Heart right ventricle (tissue), 16 donors: ENCODE data around the gene LDLRAD4. TPM values are rescaled to one million over a fixed set of nuclear protein-coding genes. Genes with fewer than 3 reads are reported as not detected.

Experiments used
- ATAC-seq, 8 donors: fragments of 200-7000 bp; cut with Tn5 transposase; one replicate each; pipeline ENCODE4 v1.9.1; 2020; ENCODE audit warnings: mild to moderate bottlenecking in 8 of 8, moderate library complexity in 8 of 8, moderate number of reproducible peaks in 1 of 8
- DNase-seq, 2 donors: peaks; one replicate each; pipeline ENCODE4 v3.0.0-alpha.2; 2020
- H3K27ac ChIP-seq, 10 donors: fragments of 200-600 bp; sonication (generic) in 2 of 10; one replicate each; pipeline versions ENCODE4 v1.5.0 to v1.8.0; 2020 to 2022; ENCODE audit warnings: mild to moderate bottlenecking in 3 of 10
- H3K27me3 ChIP-seq, 7 donors: fragments of 200-600 bp; one replicate each; pipeline ENCODE4 v1.8.0; 2021 to 2022; ENCODE audit warnings: mild to moderate bottlenecking in 2 of 7
- H3K36me3 ChIP-seq, 9 donors: fragments of 200-600 bp; sonication (generic) in 1 of 9; one replicate each; pipeline versions ENCODE4 v1.5.0 to v1.8.0; 2020 to 2022; ENCODE audit warnings: mild to moderate bottlenecking in 2 of 9
- H3K4me1 ChIP-seq, 9 donors: fragments of 200-600 bp; sonication (generic) in 1 of 9; one replicate each; pipeline versions ENCODE4 v1.5.0 to v1.8.0; 2020 to 2022; ENCODE audit warnings: mild to moderate bottlenecking in 4 of 9
- H3K4me3 ChIP-seq, 10 donors: fragments of 200-600 bp; sonication (generic) in 2 of 10; one replicate each; pipeline versions ENCODE4 v1.5.0 to v1.8.0; 2020 to 2022; ENCODE audit warnings: mild to moderate bottlenecking in 7 of 10, moderate library complexity in 2 of 10
- H3K9me3 ChIP-seq, 11 donors: fragments of 200-600 bp in 10 of 11; sonication (generic) in 2 of 11; one replicate each; pipeline versions ENCODE4 v1.5.0 to v1.8.0; 2013 to 2022; ENCODE audit warnings: mild to moderate bottlenecking in 2 of 11, control low read depth in 1 of 11, moderate library complexity in 1 of 11
- CTCF ChIP-seq, 9 donors: fragments of 200-600 bp; sonication (generic) in 2 of 9; IDR thresholded peaks; one replicate each; pipeline versions ENCODE4 v1.5.0 to v1.8.0; 2021 to 2022; ENCODE audit warnings: antibody characterized with exemption in 9 of 9, mild to moderate bottlenecking in 5 of 9, moderate library complexity in 1 of 9
- WGBS, 2 donors: extraction: QIAGEN DNeasy Blood & Tissue Kit; methylation state at CpG; one replicate each; pipeline ENCODE4 v1.1.7; 2013; ENCODE audit warnings: inconsistent platforms in 1 of 2; 5-methylcytosine and 5-hydroxymethylcytosine counted together
- intact Hi-C, 10 donors: fragments of 100-400 bp; cut with DNase I; formaldehyde crosslinking; loops; one replicate each; pipeline versions ENCODE4 v1.11.1 to v1.14.2; 2022
- polyA plus RNA-seq, 2 donors: library from polyadenylated mRNA; stranded (reverse); fragments of 200-250 nt; gene quantifications; one replicate each; pipeline ENCODE4 v1.2.3, GENCODE V29; 2013
- total RNA-seq, 10 donors: library from RNA; stranded (reverse); fragmentation: NEBNext Ultra II Directional in 3 of 10; extraction: Animal tissue kit (Norgen Biotek cat#: 25700) in 3 of 10; gene quantifications; one replicate each; pipeline versions ENCODE4 v1.2.1 to v1.2.4, GENCODE V29; 2021 to 2023
- donor health status: Arrhythmogenic right ventricular cardiomyopathy.
- donor health status: ischemic (EF 13 %, LVEDD 7.1; RV severe dilation, severe dysfunction).
- donor health status: healthy with polysubstance abuse.
- donor health status: DM: no; HTN: yes; CAD: no.
- donor health status: DM: no; HTN: no; CAD: no.
- donor health status: ischemic (EF 25% LVEDD 6.9; RV normal size, moderate dysfunction).
- donor health status: ischemic (EF 25% LVEDD 5.7; RV mildly dilated, moderate dysfunction).
- donor health status: healthy.
- donor health status: DM: yes; HTN: yes; CAD: no.
- donor health status: Ischemic cardiomyopathy.
- donor health status: ischemic (EF 35%, LVEDD 5.7; RV mildly dilated, moderate dysfunction).
- donor health status: nonischemic (EF 11% LVEDD 7.7; RV severe dilation, severe dysfunction).
- donor health status: DM: yes; HTN: yes; CAD: no.
- donor health status: PGD.
- donor health status: ischemic (EF 29% LVEDD 5.4; RV normal size, mild dysfunction).
- donor health status: nonischemic (EF 23%, LVEDD 6.1; RV moderate dilation, normal function).

The LDLRAD4 gene
- total and polyA plus RNA-seq, 12 donors: 5.4 to 74.6 (median 34.6) TPM

- Histone ChIP-seq H3K36me3 (no peaks in the 10 kb centered on the region), H3K4me3 (no peak overlapping the region), H3K9me3 (no peaks in the 10 kb centered on the region), H3K27ac (peak overlapping the region in 1 of 10 donors; percentile 26), H3K4me1 (peaks cover 12 to 46% (median 33%) of the 10 kb centered on the region in 9 donors), H3K27me3 (no peaks in the 10 kb centered on the region)
- WGBS, 2 donors: 31 to 45% methylated on average over 7 of the region's 7 CpGs
- no peak for TF ChIP-seq CTCF (IDR thresholded peaks at IDR 0.05)
- DNase-seq (no peak), ATAC-seq (peak in 3 of 8 donors; percentile 20 to 54 (median 50))
- intact Hi-C loops: no loop called here
These were observed 439.4 kb downstream of the LDLRAD4 start for GRCh38 chr18:13657974-13658373.

GRCh38 chr18:13658436-13659204 is 440.1 kb downstream of the LDLRAD4 start:
- no peak for TF ChIP-seq CTCF (IDR thresholded peaks at IDR 0.05)
- Histone ChIP-seq H3K9me3 (no peaks in the 10 kb centered on the region), H3K4me1 (peaks cover 12 to 44% (median 33%) of the 10 kb centered on the region in 9 donors), H3K27ac (no peak overlapping the region), H3K4me3 (no peak overlapping the region), H3K27me3 (no peaks in the 10 kb centered on the region), H3K36me3 (peaks cover 0 to 5% (median 0%) of the 10 kb centered on the region in 9 donors)
- 79 to 86% methylated on average over 8 of the region's 8 CpGs for WGBS, 2 donors
- ATAC-seq (peak in 2 of 8 donors; percentile 10 to 12), DNase-seq (no peak)
- intact Hi-C loops: no loop called here

- no peak for TF ChIP-seq CTCF (IDR thresholded peaks at IDR 0.05)
These were observed 441.9 kb downstream of the LDLRAD4 start for GRCh38 chr18:13660510-13660909.

GRCh38 chr18:13661051-13661778 is 442.7 kb downstream of the LDLRAD4 start:
- DNase-seq (no peak), ATAC-seq (peak in 4 of 8 donors; percentile 53 to 60 (median 54))
- TF ChIP-seq CTCF (IDR thresholded peaks at IDR 0.05): no peak
- Histone ChIP-seq H3K4me3 (no peak overlapping the region), H3K27ac (peak overlapping the region in 7 of 10 donors; percentile 11 to 75 (median 64)), H3K9me3 (no peaks in the 10 kb centered on the region), H3K4me1 (peaks cover 16 to 45% (median 37%) of the 10 kb centered on the region in 9 donors), H3K36me3 (peaks cover 0 to 30% (median 3%) of the 10 kb centered on the region in 9 donors), H3K27me3 (no peaks in the 10 kb centered on the region)
- intact Hi-C loops: loop anchor here in 1 of 10 donors (2.0 kb wide), 1 partner anchor 18 kb away; no protein-coding TSS in a partner anchor
- 42 to 50% methylated on average over 8 of the region's 8 CpGs for WGBS, 2 donors

More at GRCh38 chr18:13660510-13660909, 441.9 kb downstream of the LDLRAD4 start:
- H3K4me3 ChIP-seq: no peak overlapping the region
- peaks cover 16 to 45% (median 37%) of the 10 kb centered on the region in 9 donors for H3K4me1 ChIP-seq
- H3K27ac ChIP-seq: peak overlapping the region in 7 of 10 donors; percentile 11 to 75 (median 64)
- intact Hi-C loops: loop anchor here in 1 of 10 donors (2.0 kb wide), 1 partner anchor 18 kb away; no protein-coding TSS in a partner anchor
- no peaks in the 10 kb centered on the region for H3K9me3 ChIP-seq
- WGBS, 2 donors: 21 to 28% methylated on average over 5 of the region's 5 CpGs
- ATAC-seq (peak; percentile 63 to 91 (median 86)), DNase-seq (peak in 1 of 2 donors; percentile 34)
- peaks cover 0 to 23% (median 0%) of the 10 kb centered on the region in 9 donors for H3K36me3 ChIP-seq
- H3K27me3 ChIP-seq: no peaks in the 10 kb centered on the region
